Choroid plexus epithelial cell (primary cell): ENCODE results near the gene CISTR.
"Not testable (repeated sequence)": the region's sequence is repeated elsewhere in the genome, so short reads cannot be mapped to it uniquely, and the experiment has no call there.

Source experiments
- DNase-seq: peaks from one replicate; pipeline ENCODE4 v3.0.0-alpha.2; 2010; ENCODE audit warnings: low read depth
- H3K4me3 ChIP-seq: 2 replicates; pipeline ENCODE4 v1.5.1; 2011; ENCODE audit warnings: low read depth, mild to moderate bottlenecking, control low read depth, low read length, moderate library complexity
- CTCF ChIP-seq: conservative IDR thresholded peaks from 2 replicates; pipeline ENCODE4 v1.5.1; 2011; ENCODE audit warnings: low read depth, mild to moderate bottlenecking, control low read depth, inconsistent platforms, low read length, moderate library complexity

CISTR gene

DNA sequence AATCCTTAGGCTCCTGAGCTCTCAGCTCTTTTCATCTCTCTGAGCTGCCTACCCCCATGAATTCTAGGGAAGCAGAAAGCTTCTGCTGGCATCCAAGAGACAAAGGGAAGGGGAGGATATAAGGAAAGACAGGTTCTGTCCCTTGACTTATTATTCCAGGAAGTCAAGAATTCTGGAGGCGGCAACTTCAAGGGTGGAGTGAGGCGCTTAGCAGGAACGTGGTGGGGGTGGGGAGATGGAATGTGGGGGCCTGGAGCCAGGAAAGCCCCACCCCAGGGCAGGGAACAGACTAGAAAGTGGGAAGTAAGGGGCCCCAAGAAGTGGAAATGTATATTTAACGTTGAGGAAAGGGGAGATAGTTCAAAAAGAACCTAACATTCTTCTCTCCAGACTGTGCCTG, 26.0 kb downstream of the CISTR start:
- no peak for TF ChIP-seq CTCF
- peak overlapping the region; percentile 91 for H3K4me3 ChIP-seq
- DNase-seq: no peak

- H3K4me3 ChIP-seq: no peak overlapping the region
- peak; percentile 83 for DNase-seq
- TF ChIP-seq CTCF: no peak
Observed at GRCh38 chr12:53722450-53723041, 29.2 kb downstream of the CISTR start.

DNA sequence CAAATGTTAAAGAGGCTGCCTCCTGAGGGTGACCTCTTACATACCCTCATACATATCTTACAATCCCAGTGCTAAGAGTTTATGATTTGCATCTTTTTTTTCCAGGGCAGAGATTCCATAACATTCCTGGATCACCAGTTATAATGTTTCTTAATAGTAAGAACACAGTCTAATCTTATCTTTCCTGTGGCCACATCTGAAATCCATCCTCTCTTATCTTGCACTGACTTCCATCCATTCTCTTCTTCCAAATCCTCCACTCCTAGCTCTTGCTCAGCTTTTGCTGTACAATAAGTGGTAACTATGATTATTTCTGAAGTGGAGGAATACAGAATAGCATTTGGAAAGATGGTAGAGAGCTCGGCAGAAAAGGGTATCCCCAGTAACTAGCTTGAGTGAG, 30.8 kb downstream of the CISTR start:
- no peak overlapping the region for H3K4me3 ChIP-seq
- no peak for DNase-seq
- TF ChIP-seq CTCF: no peak

GRCh38 chr12:53719649-53720048, 32.1 kb downstream of the CISTR start:
- peak; percentile 37 for DNase-seq
- no peak overlapping the region for H3K4me3 ChIP-seq
- no peak for TF ChIP-seq CTCF

DNA sequence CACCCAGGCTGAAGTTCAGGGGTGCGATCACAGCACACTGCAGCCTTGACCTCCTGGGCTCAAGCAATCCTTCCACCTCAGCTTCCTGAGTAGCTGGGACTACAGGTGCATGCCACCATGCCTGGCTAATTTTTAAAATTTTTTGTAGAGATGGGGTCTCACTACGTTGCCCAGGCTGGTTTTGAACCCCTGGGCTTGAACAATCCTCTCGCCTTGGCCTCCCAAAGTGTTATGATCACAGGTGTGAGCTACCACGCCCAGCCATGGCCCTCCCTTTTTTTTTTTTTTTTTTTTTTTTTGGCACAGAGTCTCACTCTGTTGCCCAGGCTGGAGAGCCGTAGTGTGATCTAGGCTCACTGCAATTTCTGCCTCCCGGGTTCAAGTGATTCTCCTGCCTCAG, 33.2 kb downstream of the CISTR start:
- DNase-seq, H3K4me3 ChIP-seq: not testable (repeated sequence)

DNA sequence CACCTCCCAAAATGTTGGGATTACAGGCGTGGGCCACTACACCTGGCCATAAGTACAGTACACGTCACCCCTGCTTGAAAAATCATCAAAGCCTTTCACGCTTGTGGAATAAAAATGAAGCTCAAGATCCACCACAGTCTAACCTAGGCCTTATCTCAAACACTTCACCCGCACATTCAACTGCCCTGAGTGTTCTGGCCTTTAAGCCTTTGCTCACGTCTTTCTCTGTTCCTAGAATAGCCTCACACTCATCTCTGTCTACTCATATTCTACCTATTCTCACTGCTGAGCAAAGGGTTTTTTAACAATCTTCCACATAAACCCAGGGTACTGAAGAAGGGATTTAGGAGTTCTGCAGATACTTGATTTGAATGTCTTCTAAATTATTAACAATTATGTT, 34.5 kb downstream of the CISTR start:
- TF ChIP-seq CTCF: no peak
- H3K4me3 ChIP-seq: no peak overlapping the region
- no peak for DNase-seq

DNA sequence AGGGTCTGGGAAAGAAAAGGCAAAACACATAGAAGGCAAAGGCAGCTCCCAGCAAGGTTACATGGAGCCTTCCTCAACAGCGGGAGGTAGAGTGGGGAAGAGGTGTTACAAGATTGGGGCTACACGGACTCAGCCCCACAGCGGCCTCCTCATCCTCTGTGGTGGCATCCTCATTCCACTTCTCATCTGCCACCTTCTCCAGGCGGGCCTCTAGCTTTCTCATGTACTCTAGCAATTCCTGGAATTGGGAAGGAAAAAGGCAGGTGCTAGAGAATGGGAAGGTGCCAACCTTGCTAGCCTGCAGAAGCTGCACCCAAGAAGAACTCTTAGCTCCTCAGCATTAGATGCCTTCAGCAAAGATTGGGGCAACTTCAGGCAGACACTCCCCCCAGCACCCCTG, 37.8 kb downstream of the CISTR start:
- DNase-seq: no peak
- TF ChIP-seq CTCF: no peak
- H3K4me3 ChIP-seq: no peak overlapping the region

GRCh38 chr12:53713516-53713915, 38.3 kb downstream of the CISTR start:
- DNase-seq: no peak
- no peak overlapping the region for H3K4me3 ChIP-seq
- TF ChIP-seq CTCF: no peak
